ENCODE data around the gene GPR132. TPM values are rescaled to one million over a fixed set of nuclear protein-coding genes. Genes with fewer than 3 reads are reported as not detected.

Gene GPR132
- polyA plus RNA-seq, 1 donor from 2014 or later = not detected

- no peaks in the 10 kb centered on the region for H3K9me3 ChIP-seq (ENCODE audit: low read length)
These were observed 3.2 kb downstream of the GPR132 start for GRCh38 chr14:105062048-105062433.

DNA sequence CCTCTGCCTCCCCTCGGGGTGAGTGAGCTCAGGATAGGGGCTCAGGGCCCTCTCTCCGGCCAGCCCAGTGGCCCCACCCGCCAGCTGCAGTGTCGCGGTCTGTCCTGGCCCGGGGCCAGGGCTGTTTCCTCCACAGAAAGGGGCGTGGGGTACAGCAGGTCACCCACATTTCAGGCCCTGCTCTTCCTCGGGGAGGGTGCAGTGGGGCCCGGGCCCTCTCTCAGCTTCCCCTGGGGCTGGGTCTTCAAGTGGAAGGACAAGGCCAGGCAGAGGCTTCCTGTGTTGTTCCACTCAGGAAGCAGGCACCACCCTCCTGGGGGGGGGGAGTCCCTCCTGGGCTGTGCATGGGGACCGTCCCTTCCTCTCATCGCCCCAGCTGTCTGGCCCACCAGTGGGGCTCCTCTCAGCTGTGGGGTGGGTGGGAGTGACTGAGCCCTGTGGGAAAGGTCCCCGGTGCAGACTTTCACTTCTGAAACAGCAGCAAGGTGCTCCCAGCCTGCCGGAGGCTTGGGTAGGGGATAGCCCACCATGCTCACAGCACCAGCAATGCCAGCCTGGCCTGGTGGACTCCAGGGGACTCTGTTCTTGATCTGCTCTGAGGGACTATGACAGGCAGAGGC is 3.7 kb downstream of the GPR132 start:
- no peak overlapping the region for H3K4me2 ChIP-seq (ENCODE audit: low read length)
- no peaks in the 10 kb centered on the region for H3K79me2 ChIP-seq (replicated peaks; ENCODE audit: insufficient read depth, low read length)
- no peak overlapping the region for H3K9ac ChIP-seq (ENCODE audit: low read length)
- no peaks in the 10 kb centered on the region for H4K20me1 ChIP-seq (ENCODE audit: insufficient read depth)
- no peaks in the 10 kb centered on the region for H3F3A ChIP-seq (ENCODE audit: insufficient read depth, low read length, poor library complexity, severe bottlenecking)
- H3K9me3 ChIP-seq (ENCODE audit: low read length) = no peaks in the 10 kb centered on the region
- no peaks in the 10 kb centered on the region for H3K36me3 ChIP-seq (ENCODE audit: insufficient read depth, low read length)
- no peak overlapping the region for H2AFZ ChIP-seq (ENCODE audit: low read depth, low read length)
- no peaks in the 10 kb centered on the region for H3K9me2 ChIP-seq (ENCODE audit: insufficient read depth, low read length)
- H3K27ac ChIP-seq (ENCODE audit: low read length) = no peak overlapping the region
- no peak overlapping the region for H3K4me3 ChIP-seq (ENCODE audit: low read length)
- TF ChIP-seq SMC3 (conservative IDR thresholded peaks at IDR 0.05; ENCODE audit: poor library complexity) = no peak
- TF ChIP-seq RAD21 (conservative IDR thresholded peaks at IDR 0.05) = no peak
- TF ChIP-seq, protein P1, sequence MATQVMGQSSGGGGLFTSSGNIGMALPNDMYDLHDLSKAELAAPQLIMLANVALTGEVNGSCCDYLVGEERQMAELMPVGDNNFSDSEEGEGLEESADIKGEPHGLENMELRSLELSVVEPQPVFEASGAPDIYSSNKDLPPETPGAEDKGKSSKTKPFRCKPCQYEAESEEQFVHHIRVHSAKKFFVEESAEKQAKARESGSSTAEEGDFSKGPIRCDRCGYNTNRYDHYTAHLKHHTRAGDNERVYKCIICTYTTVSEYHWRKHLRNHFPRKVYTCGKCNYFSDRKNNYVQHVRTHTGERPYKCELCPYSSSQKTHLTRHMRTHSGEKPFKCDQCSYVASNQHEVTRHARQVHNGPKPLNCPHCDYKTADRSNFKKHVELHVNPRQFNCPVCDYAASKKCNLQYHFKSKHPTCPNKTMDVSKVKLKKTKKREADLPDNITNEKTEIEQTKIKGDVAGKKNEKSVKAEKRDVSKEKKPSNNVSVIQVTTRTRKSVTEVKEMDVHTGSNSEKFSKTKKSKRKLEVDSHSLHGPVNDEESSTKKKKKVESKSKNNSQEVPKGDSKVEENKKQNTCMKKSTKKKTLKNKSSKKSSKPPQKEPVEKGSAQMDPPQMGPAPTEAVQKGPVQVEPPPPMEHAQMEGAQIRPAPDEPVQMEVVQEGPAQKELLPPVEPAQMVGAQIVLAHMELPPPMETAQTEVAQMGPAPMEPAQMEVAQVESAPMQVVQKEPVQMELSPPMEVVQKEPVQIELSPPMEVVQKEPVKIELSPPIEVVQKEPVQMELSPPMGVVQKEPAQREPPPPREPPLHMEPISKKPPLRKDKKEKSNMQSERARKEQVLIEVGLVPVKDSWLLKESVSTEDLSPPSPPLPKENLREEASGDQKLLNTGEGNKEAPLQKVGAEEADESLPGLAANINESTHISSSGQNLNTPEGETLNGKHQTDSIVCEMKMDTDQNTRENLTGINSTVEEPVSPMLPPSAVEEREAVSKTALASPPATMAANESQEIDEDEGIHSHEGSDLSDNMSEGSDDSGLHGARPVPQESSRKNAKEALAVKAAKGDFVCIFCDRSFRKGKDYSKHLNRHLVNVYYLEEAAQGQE (IDR thresholded peaks at IDR 0.05; ENCODE audit: borderline replicate concordance) = no peak
- TF ChIP-seq MXI1 (conservative IDR thresholded peaks at IDR 0.05; ENCODE audit: poor library complexity, severe bottlenecking) = no peak
- no peak for TF ChIP-seq EZH2 (IDR thresholded peaks at IDR 0.05; ENCODE audit: borderline replicate concordance, insufficient read depth, low read length, poor library complexity, severe bottlenecking)
- TF ChIP-seq TAF1 (IDR thresholded peaks at IDR 0.05; ENCODE audit: low read depth) = no peak
- no peak for TF ChIP-seq EP300 (conservative IDR thresholded peaks at IDR 0.05; ENCODE audit: poor library complexity, severe bottlenecking)
- no peak for TF ChIP-seq POLR2AphosphoS5 (IDR thresholded peaks at IDR 0.05)
- H3K27me3 ChIP-seq (ENCODE audit: insufficient read depth, low read depth, low read length) = no peaks in the 10 kb centered on the region

More at GRCh38 chr14:105062048-105062433, 3.2 kb downstream of the GPR132 start:
- TF ChIP-seq RAD21 (conservative IDR thresholded peaks at IDR 0.05) = no peak
- no peak for TF ChIP-seq SMC3 (conservative IDR thresholded peaks at IDR 0.05; ENCODE audit: poor library complexity)
- no peak for TF ChIP-seq EZH2 (IDR thresholded peaks at IDR 0.05; ENCODE audit: borderline replicate concordance, insufficient read depth, low read length, poor library complexity, severe bottlenecking)
- TF ChIP-seq, protein P2, sequence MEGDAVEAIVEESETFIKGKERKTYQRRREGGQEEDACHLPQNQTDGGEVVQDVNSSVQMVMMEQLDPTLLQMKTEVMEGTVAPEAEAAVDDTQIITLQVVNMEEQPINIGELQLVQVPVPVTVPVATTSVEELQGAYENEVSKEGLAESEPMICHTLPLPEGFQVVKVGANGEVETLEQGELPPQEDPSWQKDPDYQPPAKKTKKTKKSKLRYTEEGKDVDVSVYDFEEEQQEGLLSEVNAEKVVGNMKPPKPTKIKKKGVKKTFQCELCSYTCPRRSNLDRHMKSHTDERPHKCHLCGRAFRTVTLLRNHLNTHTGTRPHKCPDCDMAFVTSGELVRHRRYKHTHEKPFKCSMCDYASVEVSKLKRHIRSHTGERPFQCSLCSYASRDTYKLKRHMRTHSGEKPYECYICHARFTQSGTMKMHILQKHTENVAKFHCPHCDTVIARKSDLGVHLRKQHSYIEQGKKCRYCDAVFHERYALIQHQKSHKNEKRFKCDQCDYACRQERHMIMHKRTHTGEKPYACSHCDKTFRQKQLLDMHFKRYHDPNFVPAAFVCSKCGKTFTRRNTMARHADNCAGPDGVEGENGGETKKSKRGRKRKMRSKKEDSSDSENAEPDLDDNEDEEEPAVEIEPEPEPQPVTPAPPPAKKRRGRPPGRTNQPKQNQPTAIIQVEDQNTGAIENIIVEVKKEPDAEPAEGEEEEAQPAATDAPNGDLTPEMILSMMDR (IDR thresholded peaks at IDR 0.05; ENCODE audit: poor library complexity, severe bottlenecking) = no peak
- TF ChIP-seq, protein P1 (IDR thresholded peaks at IDR 0.05; ENCODE audit: borderline replicate concordance) = no peak
- no peak for TF ChIP-seq EP300 (conservative IDR thresholded peaks at IDR 0.05; ENCODE audit: poor library complexity, severe bottlenecking)
- TF ChIP-seq MXI1 (conservative IDR thresholded peaks at IDR 0.05; ENCODE audit: poor library complexity, severe bottlenecking) = no peak
- TF ChIP-seq POLR2AphosphoS5 (IDR thresholded peaks at IDR 0.05) = no peak
- TF ChIP-seq TAF1 (IDR thresholded peaks at IDR 0.05; ENCODE audit: low read depth) = no peak
- no peak overlapping the region for H3K9ac ChIP-seq (ENCODE audit: low read length)
- H3K36me3 ChIP-seq (ENCODE audit: insufficient read depth, low read length) = no peaks in the 10 kb centered on the region
- H3K27ac ChIP-seq (ENCODE audit: low read length) = no peak overlapping the region
- H3F3A ChIP-seq (ENCODE audit: insufficient read depth, low read length, poor library complexity, severe bottlenecking) = no peaks in the 10 kb centered on the region
- no peaks in the 10 kb centered on the region for H4K20me1 ChIP-seq (ENCODE audit: insufficient read depth)
- no peaks in the 10 kb centered on the region for H3K79me2 ChIP-seq (replicated peaks; ENCODE audit: insufficient read depth, low read length)
- H3K4me3 ChIP-seq (ENCODE audit: low read length) = no peak overlapping the region
- no peaks in the 10 kb centered on the region for H3K9me2 ChIP-seq (ENCODE audit: insufficient read depth, low read length)
- no peak overlapping the region for H2AFZ ChIP-seq (ENCODE audit: low read depth, low read length)
- no peak overlapping the region for H3K4me2 ChIP-seq (ENCODE audit: low read length)
- no peaks in the 10 kb centered on the region for H3K27me3 ChIP-seq (ENCODE audit: insufficient read depth, low read depth, low read length)
